NCI-H774 (cell line): ENCODE results near the gene APOL3.
"Not testable (repeated sequence)": the region's sequence is repeated elsewhere in the genome, so short reads cannot be mapped to it uniquely, and the experiment has no call there.

Source experiments
- DNase-seq: peaks from one replicate; lab custom pipeline; 2025; lab: John Stamatoyannopoulos, UW

APOL3 gene, protein sequence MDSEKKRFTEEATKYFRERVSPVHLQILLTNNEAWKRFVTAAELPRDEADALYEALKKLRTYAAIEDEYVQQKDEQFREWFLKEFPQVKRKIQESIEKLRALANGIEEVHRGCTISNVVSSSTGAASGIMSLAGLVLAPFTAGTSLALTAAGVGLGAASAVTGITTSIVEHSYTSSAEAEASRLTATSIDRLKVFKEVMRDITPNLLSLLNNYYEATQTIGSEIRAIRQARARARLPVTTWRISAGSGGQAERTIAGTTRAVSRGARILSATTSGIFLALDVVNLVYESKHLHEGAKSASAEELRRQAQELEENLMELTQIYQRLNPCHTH

DNA sequence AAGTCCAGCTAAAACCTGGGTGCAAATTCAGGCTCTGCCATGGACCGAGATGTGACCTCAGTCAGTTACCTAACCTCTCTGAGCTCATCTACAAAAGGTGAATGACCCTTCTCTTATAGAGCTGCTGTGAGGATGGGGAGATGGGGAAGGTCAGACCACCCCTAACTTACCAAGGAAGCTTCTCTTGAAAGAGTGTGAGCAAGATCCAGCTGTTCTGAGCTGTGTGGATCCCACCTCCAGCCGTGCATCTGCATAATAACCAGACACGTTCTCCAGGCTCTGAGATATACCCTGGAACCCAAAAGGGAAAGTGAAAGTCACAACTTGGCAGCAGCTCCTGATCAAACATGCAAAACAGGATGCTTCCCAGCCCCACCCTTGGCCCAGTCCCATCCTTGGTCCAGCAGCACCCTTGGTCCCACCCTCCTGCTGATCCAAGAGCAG, at the start of gene APOL3:
APOL3 (minus strand) TSS at position 257 of the 444 bp plus-strand sequence. CDS start 11,700 bp downstream, outside the sequence.
- DNase-seq, result no peak

DNA sequence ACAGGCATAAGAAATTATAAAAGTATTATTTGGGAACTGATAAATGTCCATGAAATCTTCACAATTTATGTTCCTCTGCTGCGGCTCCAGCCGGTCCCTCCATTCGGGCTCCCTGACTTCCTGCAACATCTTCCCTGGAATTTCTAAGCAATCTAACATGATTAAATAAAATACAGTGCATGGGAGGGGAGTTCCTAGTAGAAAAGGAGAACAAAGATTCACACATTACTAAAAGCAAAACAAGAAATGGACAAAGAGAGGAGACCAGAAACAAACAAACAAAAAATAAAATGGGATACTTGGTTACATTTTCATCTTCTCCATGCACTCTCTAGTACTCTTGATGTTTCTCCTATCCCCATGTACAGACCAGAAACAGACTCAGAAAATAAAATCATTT, 49.7 kb upstream of the APOL3 start:
- DNase-seq, result no peak

DNA sequence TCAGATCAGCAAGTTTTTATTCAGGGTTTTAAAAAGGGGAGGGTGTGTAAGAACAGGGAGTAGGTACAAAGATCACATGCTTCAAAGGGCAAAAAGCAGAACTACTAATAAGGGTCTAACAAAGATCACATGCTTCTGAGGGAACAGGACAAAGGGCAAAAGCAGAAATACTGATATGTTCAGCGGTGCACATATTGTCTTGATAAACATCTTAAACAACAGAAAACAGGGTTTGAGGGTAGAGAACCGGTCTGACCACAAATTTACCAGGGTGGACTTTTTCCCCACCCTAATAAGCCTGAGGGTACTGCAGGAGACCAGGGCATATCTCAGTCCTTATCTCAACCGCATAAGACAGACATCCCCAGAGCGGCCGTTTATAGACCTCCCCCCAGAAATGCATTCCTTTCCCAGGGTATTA, 48.9 kb upstream of the APOL3 start:
- not testable (repeated sequence) for DNase-seq

DNA sequence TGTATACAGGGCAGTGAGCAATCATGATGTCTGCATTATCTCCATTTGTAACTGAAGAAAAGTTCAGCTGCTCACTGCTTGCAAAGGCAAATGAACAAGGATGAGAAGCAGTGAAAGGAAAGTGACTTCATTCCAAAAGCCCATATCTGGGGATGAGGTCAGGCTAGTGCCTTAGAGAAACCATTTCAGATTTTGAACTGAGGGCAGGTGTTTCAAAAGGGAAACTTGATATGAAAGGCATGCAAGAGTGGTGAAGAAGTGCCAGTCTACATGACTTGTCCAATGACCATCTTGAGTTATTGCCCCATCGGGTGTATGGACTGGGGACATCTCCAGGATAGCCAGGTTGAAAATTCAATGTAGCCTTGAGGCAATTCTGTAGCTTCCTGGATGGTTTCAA, 48.4 kb upstream of the APOL3 start:
- no peak for DNase-seq

DNA sequence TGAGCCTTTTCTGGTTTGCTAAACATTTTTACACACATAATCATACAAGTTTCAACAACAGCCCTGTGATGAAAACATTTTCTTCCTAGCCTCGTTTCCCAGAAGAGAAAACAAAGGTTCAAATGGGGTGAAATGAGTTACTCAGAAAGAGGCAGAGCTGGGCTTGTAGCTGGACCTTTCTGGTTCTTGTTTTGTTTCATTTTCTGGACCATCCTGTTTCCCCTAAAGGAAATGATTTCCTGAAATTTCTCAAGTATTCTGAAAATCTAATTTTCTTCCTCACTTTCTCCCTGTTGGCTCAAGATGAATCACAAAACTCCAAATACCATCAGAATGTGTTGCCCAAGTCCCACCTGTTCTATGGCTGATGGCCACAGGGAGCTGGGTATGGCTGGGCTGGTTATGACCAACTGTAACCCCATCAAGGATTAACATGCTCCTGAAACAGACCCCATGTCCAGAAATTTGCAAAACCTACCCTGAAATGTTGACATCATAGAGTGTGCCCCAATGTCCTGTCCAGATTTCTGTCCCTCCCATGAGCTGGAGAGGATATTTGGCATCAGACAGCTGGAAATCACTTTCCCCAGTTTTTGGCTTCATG, 47.7 kb upstream of the APOL3 start:
- DNase-seq, result no peak

DNA sequence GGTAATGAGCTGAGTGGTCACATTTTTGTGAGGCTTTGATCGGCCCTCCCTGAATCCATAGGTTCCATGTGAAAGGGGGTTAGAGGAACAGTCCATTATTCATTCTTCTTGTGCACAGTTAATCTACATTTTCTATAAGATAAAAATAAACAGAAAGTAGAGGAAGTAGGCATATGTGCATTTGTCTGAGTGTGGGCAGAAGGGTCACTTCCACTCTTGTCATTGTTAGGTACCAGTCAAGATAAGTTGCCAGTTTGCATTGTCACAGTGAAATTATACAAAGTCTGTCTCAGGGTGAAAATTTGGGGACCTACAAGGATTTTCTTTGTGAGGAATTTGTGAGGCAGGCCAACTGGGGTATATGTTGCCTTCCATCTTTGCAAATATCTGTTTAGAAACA, 45.7 kb upstream of the APOL3 start:
- DNase-seq, result no peak

DNA sequence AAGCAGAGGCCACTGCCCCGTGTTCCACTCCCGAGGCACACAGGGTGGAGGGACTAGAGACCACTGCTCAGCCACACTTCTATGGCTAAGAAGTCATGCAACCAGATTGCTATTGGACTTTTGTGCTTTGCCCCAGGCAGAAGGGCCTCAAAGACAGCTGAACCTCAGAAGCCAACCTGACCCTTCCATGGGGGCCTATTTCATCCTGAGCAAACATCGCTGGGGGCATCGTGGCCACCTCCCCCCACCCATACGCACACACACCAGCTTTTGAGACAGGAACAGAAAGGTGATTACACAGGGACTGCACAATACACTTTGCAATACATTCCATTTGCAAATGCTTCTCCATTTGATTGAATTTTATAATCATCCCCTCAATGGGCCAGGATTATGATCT, 45.0 kb upstream of the APOL3 start:
- DNase-seq, result not testable (repeated sequence)

DNA sequence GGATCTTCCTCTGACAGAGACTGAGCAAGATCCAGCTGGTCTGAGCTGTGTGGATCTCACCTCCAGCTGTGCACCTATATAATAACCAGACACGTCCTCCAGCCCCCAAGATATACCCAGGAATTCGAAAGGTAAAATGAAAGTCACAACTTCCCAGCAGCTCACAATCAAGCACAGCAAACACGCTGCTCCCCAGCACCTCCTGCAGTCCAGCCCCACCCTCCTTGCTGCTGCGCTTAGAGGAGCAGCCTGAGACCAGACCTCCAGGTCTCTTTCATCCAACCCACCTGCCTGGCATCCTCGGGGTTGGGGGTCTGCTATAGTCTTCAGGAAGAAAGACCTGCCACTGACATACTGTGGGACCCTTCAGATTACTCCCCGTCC, 44.1 kb upstream of the APOL3 start:
- DNase-seq, result no peak

DNA sequence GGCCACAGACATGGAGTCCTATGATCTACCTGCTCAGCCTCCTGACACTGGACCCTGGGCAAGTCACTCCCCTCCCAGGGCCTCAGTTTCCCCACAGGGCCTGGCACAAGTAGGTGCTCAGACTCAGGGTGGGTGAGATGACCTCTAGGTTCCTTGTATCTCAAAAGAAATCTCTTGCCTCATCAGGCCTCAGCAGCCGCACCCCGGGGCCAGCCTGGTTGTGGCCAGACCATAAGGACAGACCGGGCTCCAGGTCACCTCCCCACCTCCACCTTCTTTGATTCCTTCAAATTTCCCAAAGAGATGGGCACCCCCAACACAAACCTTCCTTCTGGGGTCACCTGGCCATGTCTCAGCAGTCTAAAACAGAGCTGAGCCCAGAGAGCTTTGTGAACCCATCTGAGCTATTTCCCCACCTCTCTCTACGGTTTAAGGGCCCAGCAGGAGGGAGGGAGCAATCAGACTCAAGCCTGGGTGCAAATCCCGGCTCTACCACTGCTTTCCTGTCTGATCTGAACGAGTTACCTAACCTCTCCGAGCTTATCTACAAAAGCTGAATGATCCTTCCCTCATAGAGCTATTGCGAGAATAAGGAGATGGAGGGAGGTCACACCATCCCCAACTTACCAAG, 43.6 kb upstream of the APOL3 start:
- DNase-seq, result no peak

DNA sequence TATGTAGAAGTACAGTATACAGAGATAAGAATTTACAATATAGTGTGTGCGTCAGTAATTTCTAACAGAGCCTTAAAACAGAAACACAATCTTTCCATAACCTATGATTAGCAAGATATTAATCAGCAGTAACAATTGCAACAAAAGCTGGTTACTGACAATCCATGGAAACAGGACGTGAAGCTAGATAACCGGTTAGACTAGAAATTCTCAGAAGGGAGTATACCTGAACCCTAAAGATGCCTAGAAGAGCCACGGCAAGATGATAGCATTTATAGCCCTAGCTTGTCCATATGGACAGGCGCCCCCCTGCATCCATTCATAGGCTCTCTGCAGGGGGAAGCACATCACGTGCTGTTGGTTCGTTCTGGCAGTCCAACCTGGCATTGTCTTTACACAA, 42.9 kb upstream of the APOL3 start:
- not testable (repeated sequence) for DNase-seq

DNA sequence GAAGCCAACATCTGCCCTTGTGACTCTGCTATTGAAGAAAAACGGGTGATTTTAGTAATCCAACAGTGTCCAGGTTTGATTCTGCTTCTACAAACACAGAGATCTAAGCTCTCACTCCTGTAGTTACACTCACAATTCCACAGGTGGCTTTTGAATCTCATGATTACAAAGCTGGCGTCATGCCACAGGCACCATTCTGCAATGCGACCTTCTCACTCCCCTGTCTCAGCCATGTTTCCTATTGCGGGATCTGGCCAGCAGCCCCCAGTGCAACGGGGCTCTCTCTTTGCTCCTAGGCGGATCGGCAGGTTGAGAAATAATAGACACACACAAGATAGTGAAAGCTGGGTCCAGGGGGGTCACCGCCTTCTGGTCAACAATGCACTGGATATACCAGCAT, 42.4 kb upstream of the APOL3 start:
- not testable (repeated sequence) for DNase-seq

DNA sequence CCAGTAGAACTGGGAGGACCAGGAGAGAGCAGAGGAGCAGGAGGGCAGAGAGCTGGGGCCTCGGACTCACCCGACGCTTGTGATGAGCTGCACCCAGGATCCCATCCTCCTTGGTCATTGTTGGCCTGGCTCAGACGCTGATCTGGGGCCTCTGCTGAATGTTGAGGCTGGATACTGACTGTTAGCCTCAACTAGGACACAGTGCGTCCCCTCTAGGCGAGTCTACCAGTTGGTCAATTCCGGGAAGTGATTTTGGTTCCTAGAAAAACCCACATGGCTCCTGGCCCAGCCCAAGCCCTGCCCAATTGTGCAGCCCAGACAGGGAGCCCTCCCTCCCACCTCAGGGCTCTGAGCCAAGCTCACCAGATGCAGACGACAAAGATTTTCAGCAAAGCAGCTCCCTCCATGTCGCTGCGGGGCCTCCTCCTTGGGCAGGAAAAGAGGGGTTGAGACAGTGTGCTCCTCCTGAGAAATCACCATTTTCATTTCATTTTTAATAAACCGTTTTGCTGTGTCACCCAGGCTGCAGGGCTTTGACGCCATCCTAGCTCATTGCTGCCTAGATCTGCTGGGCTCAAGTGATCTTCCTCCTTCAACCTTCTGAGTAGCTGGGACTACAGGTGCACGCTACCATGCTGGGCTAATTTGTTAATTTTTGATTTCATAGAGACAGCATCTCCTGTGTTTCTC, 41.2 kb upstream of the APOL3 start, which contains the start of gene APOL4:
APOL4 (minus strand) TSS at position 180 of the 690 bp plus-strand sequence; CDS start at position 105, 75 bp downstream.
- DNase-seq, result no peak

DNA sequence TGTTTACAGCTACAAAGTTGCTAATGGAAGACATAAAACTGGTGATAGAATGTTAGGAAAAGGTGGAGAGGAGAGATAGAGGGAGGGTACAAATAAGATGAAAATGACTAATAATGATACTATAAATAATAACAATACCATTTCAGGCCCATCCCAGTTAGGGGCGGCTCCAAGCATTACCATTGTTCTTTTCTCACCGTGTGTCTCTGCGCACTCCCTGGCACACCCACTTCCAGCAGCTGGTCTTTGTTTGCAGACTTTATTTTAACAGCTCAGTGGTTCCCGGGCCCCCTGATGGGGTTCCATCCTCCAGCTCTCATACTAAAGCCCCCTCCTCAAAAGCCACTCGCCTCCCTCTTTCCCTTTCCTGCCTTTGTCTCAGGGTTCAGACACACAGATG, 40.5 kb upstream of the APOL3 start:
- not testable (repeated sequence) for DNase-seq

DNA sequence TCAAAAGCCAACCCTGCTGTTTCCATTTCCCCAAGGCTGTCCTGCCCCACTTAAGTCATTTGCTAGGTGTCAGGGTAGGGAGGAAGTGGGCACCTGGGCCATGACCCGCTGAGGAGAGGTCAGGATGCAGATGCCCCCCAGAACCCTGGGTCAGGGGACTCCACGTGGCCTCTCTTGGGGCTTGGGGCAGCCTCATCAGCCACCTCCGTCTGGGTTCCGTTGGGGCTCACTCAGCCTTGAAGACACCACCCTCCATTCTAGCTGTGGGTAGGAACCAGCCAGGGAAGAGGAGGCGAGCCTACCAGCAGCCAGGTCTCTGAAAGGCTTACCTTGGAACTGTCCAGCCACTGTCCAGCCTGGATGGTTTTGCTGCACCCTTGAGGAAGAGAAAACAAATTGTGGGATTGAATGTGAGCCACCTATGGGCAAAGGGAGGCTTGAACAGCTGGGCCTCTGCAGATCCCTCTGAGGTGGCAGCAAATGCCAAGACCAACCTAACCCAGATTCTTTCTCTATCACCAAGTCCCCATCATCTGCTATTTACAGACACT, 38.5 kb upstream of the APOL3 start:
- DNase-seq, result no peak

DNA sequence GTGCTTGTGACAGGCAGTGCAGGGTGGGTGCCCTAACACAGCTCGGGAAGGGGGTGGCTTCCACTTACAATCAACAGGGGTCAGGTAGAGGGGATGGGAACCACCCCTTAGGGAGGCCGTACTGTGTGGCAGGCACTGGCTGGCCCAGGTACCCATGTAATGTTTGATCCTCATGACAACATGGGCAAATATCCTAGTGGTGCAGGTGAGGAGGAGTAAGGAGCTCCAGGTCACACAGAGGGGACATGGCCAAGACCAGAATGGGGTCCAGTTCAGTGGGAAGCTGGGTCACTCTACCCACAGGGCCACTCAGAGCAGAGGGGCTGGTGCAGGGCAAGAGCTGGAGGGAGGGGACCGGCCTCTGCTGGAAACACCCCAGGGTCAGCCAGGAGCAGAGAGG, 38.0 kb upstream of the APOL3 start:
- no peak for DNase-seq

DNA sequence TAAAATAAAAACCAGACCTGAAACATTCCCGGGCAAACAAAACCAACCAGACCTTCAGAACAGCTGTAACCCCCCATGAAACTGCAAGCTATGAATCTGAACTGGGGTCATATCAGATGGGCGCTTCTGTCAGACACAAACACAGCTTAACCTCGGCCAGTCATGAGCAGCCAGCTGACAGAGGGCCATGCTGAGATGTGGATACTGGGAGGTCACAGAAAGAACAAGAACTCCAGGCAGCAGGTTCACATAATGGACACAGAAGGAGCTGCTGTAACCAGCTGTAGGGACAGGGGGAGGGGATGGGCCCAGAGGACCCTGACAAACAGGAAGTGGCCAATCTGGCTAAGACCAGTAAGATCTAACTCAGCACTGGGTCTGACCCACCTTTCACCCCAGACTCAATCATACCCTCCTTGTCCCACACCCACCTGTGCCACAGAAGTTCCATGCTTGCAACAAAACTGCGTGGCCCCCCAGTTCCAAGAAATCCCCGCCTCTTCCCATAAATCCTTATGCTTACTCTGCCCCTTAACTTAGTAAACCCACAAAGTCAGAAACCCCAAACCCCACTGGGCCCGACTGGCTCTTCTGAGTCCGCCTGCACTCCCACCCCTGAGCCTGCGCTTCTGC, 37.1 kb upstream of the APOL3 start:
- no peak for DNase-seq

DNA sequence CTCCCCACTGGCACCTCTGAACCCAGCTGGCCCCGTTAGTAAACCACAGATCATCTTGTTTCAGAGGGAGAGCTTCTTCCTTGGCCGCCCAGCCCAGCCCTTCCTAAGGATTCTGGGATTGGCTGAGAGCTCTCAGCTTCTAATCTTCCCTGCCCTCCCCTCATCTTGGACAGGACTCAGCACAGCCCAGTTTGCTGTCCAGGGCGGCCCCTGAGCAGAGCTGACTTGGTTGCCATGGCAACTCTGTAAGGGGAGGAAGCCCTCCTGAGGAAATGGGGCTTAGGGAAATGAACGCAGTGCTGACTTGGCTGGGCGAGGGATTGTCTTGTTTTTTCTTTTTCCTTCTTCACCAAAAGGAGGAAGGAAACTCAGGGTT, 36.5 kb upstream of the APOL3 start:
- DNase-seq, result no peak

DNA sequence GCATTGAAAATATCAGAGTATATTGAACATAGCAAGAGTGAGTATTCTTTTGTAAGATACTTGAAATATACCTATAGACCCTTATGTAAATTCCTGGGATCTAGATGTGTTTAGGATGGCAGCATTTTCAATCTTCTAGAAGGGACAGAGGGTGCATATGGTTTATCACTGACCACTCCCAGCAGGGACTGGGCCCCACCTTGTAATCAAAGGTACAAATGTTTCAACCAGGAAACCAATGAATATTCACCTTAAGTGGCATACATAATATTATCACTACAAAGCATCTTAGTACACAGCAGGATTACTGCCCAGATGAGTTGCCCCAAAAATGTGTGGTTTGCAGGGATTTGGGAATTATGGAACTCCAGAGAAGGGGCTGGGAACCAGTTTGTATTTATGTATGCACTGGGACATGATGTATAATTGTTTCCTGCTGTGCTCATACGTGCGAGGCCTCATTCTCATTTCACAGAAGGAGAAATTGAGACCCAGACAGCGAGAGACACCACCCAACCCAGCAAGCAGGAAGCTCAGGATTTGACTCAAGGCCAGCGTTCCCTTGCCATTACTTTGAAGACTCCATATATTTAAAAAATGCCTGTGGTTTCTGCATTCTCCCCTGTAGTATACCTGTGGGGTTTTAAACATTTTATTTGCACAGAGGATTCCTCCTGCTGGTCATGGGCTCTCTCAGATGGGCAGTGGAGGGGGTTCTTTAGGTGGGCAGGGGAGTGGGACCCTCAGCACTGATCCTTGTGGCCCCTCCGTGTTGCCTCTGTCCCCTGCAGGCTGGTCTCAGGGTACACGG, 35.9 kb upstream of the APOL3 start:
- no peak for DNase-seq

DNA sequence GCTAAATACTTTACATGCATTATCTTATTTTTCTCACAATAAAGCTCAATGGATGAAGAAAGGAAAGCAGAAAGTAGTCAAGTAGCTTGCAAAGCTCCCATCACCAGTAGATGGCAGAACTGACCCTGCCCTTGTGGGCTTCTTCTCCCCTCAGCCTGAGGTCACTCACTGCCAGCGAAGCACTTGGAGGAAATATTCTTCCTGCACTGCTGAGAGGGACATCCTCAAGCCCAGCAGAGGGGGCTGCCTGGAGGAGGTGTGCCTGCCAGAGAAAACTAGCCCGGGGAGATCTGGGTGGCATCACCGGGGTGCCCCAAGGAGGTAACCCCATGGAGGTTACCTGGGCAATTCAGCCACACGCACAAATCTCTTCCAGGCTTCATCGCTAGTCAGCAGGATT, 34.4 kb upstream of the APOL3 start:
- no peak for DNase-seq

DNA sequence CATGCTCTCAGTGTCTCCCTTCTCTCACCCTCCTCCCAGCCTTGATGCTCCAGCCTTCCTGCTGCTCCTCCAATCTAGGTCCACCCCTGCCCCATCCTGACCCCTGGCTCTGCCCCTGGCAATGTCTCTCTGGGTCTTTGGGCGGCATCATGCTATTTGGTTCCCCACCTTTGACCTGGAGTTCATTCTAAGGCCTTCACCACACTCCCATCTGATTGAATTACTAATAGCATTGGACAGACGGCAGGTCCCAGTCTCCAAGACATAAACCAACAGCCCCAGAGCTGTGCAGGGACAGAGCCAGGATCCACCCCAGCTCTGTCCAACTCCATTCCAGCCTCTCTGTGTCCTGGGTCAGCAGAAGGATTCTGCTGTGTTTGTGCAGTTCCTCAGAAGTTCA, 33.8 kb upstream of the APOL3 start:
- DNase-seq, result no peak

DNA sequence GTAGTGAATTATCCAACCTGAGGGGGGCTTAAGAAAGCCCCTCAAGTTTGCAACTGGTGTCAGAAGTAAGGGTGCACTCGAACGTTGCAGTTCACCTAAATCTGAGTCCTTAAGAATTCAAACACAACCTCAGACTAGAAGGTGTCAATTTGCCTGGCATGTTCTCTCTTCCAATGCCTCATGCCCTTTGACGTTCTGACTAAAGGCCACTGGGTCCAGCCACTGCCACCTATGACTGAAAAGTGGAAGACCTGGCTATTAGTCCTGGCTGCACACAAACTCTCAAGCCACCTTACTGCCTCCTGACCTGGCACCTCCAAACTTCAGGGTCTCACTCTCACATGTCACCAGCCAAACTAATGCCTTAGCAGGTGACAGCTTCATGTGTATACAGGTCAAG, 33.0 kb upstream of the APOL3 start:
- no peak for DNase-seq
